ENCODE results near the gene NTN4.

DNA sequence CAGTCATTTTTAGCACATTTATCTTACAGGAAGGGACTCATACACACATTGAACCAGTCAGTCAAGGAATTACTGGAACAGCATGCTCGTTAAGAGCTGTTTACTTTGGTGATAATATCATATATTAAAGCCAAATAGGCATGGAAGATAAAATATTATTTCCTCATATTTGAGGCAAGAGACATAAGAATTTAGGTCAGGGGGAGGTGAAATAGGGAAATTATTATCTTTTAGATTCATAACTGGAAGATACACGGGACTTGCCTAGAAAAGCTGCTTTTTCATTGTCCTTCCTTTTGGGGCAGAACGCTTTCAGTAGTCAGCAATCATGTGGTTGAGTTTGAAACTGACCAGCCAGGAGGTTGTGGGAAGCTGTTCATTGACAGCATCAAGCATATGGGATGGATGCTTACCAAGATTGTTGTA, 72.5 kb downstream of the NTN4 start:
- TF ChIP-seq CTCF (IDR thresholded peaks at IDR 0.05; ENCODE audit: low read depth, low read length, poor library complexity, severe bottlenecking) (no peak), EZH2phosphoT487 (IDR thresholded peaks at IDR 0.05; ENCODE audit: borderline replicate concordance, low read length) (no peak)

Measured in DOHH2 (cell line).